ENCODE data around the gene SMG6.

GRCh38 chr17:2267354-2267753, 36.2 kb downstream of the SMG6 start:
- no peak for TF ChIP-seq CTCF (conservative IDR thresholded peaks at IDR 0.05; ENCODE audit: low read depth, low read length)
- no peak for TF ChIP-seq EZH2 (IDR thresholded peaks at IDR 0.05; ENCODE audit: borderline replicate concordance, low read depth, low read length, poor library complexity, severe bottlenecking)
